ENCODE measurements around the gene ADCYAP1R1. TPM values are rescaled to one million over a fixed set of nuclear protein-coding genes. Genes with fewer than 3 reads are reported as not detected.

Gene ADCYAP1R1
- total and polyA plus RNA-seq, 8 donors, result 0.87 to 2.4 (median 1.4) TPM

DNA sequence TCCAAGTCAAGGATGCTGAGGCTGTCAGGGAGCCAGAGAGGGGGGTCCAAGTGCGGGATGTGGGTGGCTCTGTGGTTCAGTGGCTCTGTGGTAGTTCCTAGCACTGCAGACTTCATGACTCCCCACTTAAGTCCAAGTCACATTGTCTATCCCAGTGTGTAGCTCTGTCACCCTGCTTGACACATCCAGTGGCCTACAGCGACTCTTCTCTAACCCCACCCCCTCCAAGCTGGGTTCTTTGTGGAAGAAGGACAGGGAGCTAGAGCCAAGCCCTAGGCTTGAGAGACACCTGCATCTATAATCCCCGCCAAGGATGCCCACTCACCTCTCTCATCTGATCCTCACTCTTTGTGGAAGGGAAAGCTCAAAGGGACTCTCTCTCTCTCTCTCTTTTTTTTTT, 57.6 kb downstream of the ADCYAP1R1 start:
- intact Hi-C loops (cut with DNase I), result loop anchor here in 1 of 2 donors (10.0 kb wide), 1 partner anchor 125 kb away; no protein-coding TSS in a partner anchor

DNA sequence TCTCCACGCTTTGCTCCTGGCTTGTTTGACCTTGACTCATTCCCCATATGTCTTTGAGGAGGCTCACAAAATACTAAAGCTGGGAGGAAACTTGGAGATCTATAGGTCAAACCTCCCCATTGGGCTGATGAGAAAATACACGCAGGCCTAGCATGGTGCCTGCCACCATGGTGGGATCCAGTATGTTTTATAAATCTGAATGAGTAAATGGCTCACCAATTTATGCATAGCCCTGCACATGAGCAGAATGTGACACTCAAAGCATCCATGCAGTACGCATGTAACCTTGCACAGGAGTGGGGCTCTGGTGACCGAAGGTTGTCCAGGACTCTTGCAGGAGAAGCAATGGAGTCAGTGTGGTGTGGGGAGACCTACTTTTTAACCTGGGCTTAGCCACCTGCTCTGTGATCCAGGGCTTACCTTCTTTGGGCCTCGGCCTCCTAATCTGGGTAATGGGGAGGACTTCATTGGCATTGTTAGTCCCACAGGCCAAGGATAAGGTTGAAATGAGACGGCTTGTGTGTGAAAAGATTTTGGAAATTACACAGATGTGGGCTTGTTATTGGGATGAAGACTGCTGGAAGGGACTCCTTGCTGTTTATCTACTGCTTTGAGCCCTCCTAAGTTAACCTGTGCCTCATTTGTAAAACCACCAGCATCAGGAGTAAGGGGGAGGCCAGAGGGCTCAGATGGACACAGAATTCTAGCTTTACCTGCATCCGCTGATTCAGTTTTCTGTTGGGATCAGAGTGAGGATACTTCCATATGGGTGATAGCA, 58.4 kb downstream of the ADCYAP1R1 start:
- Histone ChIP-seq H3K4me3 (no peak overlapping the region), H3K27me3 (no peaks in the 10 kb centered on the region), H3K36me3 (no peaks in the 10 kb centered on the region), H3K27ac (no peak overlapping the region), H3K4me1 (no peaks in the 10 kb centered on the region), H3K9me3 (no peaks in the 10 kb centered on the region)
- TF ChIP-seq, protein P1, sequence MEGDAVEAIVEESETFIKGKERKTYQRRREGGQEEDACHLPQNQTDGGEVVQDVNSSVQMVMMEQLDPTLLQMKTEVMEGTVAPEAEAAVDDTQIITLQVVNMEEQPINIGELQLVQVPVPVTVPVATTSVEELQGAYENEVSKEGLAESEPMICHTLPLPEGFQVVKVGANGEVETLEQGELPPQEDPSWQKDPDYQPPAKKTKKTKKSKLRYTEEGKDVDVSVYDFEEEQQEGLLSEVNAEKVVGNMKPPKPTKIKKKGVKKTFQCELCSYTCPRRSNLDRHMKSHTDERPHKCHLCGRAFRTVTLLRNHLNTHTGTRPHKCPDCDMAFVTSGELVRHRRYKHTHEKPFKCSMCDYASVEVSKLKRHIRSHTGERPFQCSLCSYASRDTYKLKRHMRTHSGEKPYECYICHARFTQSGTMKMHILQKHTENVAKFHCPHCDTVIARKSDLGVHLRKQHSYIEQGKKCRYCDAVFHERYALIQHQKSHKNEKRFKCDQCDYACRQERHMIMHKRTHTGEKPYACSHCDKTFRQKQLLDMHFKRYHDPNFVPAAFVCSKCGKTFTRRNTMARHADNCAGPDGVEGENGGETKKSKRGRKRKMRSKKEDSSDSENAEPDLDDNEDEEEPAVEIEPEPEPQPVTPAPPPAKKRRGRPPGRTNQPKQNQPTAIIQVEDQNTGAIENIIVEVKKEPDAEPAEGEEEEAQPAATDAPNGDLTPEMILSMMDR (IDR thresholded peaks at IDR 0.05), result no peak
- ATAC-seq (no peak), DNase-seq (no peak)
- intact Hi-C loops (cut with DNase I), result loop anchor here in 1 of 2 donors (10.0 kb wide), 1 partner anchor 126 kb away; no protein-coding TSS in a partner anchor

More for the DNA sequence above, 57.6 kb downstream of the ADCYAP1R1 start:
- ATAC-seq (no peak), DNase-seq (no peak)
- Histone ChIP-seq H3K36me3 (no peaks in the 10 kb centered on the region), H3K4me1 (no peaks in the 10 kb centered on the region), H3K9me3 (no peaks in the 10 kb centered on the region), H3K27ac (no peak overlapping the region), H3K4me3 (no peak overlapping the region), H3K27me3 (no peaks in the 10 kb centered on the region)
- TF ChIP-seq, protein P1 (IDR thresholded peaks at IDR 0.05), result no peak

DNA sequence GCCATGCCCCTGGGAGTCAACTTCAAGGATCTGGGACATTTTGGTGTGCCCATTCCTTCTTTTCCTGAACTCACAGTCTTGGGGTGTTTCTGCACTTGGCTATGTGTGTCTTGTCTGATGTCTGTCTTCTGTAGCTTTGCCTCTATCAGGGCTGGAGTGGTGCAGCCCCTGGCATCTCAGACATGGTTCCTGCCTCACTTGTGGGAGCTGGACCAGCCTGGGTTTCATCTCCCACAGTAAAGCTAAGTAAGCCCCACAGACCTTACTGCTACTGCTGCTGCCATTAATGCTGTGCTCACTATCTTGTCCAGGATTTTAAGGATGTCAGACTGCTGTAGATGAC, 59.0 kb downstream of the ADCYAP1R1 start:
- no peak for ATAC-seq
- Histone ChIP-seq H3K4me1 (no peaks in the 10 kb centered on the region), H3K9me3 (no peaks in the 10 kb centered on the region), H3K27me3 (no peaks in the 10 kb centered on the region), H3K36me3 (no peaks in the 10 kb centered on the region), H3K27ac (no peak overlapping the region), H3K4me3 (no peak overlapping the region)
- DNase-seq, result no peak
- intact Hi-C loops (cut with DNase I), result loop anchor here in 1 of 2 donors (10.0 kb wide), 1 partner anchor 126 kb away; no protein-coding TSS in a partner anchor
- TF ChIP-seq, protein P1 (IDR thresholded peaks at IDR 0.05), result no peak

DNA sequence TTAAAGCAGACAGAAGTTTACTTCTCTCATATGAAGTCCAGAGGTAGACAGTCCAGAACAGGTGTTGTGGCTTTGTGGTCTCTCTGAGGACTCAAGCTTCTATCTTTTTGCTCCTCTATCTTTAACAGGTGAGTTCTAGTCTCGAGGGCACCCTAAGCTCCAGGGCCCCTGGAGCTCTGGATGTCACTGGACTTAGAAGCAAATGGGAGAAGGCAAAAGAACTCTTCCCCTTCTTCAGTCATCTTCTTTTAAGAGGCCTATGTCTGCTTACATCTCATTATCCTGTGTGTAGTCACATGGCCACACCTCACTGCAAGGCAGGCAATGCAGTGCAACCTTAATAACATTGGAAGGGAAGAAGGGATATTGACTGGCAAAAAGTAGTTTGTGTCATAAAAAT, 61.6 kb downstream of the ADCYAP1R1 start:
- TF ChIP-seq, protein P1 (IDR thresholded peaks at IDR 0.05), result no peak
- peaks cover 0 to 3% of the 10 kb centered on the region in 2 donors for H3K27me3 ChIP-seq
- H3K4me1 ChIP-seq, result no peaks in the 10 kb centered on the region
- intact Hi-C loops (cut with DNase I), result loop anchor here in 1 of 2 donors (10.0 kb wide), 1 partner anchor 129 kb away; no protein-coding TSS in a partner anchor
- no peak for ATAC-seq
- no peaks in the 10 kb centered on the region for H3K36me3 ChIP-seq
- H3K27ac ChIP-seq, result no peak overlapping the region
- DNase-seq, result no peak
- no peak overlapping the region for H3K4me3 ChIP-seq
- no peaks in the 10 kb centered on the region for H3K9me3 ChIP-seq

DNA sequence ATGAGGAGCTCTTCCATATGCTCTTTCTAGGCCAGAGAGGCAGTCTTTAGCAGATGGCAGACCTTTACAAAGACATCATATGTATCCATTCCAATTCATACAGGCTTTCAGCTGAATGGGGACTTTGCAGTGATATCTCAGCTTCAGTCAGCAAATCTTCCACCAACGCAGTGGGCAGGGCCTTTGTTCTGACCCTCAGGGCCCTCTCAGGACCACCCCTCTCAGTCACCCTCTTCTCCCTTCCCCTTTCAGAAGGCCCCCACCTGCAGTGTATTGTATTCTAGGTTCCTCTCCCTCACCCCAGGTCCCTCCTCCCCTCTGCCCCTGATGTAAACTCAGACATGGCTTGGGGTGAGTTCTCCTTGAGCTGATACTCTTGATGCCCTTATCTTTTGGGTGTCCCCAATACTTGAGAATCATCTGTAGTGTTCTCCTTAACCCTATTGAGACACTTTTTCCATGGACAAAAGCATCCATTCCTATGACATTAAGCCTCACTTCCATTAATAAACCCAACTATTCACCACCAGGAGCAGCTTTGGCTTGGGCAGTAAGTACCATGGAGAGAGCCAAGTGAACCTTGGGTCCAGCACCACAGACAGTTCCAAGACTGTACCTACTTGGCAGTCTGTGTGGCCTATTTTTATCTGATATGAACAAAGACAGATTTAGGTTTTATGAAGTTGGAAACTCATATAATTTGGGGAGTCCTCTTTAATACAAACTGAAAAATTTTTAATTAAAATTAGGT, 62.7 kb downstream of the ADCYAP1R1 start:
- DNase-seq (peak in 1 of 4 donors; percentile 48), ATAC-seq (peak; percentile 76)
- Histone ChIP-seq H3K4me3 (no peak overlapping the region), H3K36me3 (no peaks in the 10 kb centered on the region), H3K9me3 (no peaks in the 10 kb centered on the region), H3K27ac (no peak overlapping the region), H3K27me3 (peaks cover 0 to 3% of the 10 kb centered on the region in 2 donors), H3K4me1 (no peaks in the 10 kb centered on the region)
- TF ChIP-seq, protein P1 (IDR thresholded peaks at IDR 0.05), result no peak
- intact Hi-C loops (cut with DNase I), result loop anchor here in 1 of 2 donors (10.0 kb wide), 1 partner anchor 130 kb away; no protein-coding TSS in a partner anchor
